GM23338 (cell line): ENCODE data around the gene MEGF9. TPM values are rescaled to one million over a fixed set of nuclear protein-coding genes. Genes with fewer than 3 reads are reported as not detected.

Experiments used
- ATAC-seq: fragments of 200-7000 bp; cut with Tn5 transposase; 3 replicates; pipeline ENCODE4 v1.9.1; 2020
- DNase-seq: peaks from one replicate; pipeline ENCODE4 v3.0.0-alpha.2; 2015; ENCODE audit warnings: low spot score
- H2AFZ ChIP-seq: fragments of 200-600 bp; sonication (generic); 2 replicates; pipeline ENCODE4 v1.8.0; 2016; ENCODE audit warnings: antibody characterized with exemption, mild to moderate bottlenecking, moderate library complexity
- H3F3A ChIP-seq: fragments of 200-600 bp; sonication (generic); replicated peaks from 2 replicates; pipeline ENCODE4 v1.8.0; 2017; ENCODE audit warnings: antibody characterized with exemption, mixed run types, low read depth
- H3K27ac ChIP-seq: fragments of 200-600 bp; sonication (generic); 2 replicates; pipeline ENCODE4 v1.6.1; 2016; ENCODE audit warnings: low read depth
- H3K27me3 ChIP-seq: fragments of 200-600 bp; sonication (generic); 2 replicates; pipeline ENCODE4 v1.8.0; 2016; ENCODE audit warnings: mild to moderate bottlenecking, mixed run types, moderate library complexity; ENCODE audit not compliant: insufficient read depth
- H3K36me3 ChIP-seq: fragments of 200-600 bp; sonication (generic); 2 replicates; pipeline ENCODE4 v1.8.0; 2016; ENCODE audit warnings: mild to moderate bottlenecking; ENCODE audit not compliant: insufficient read depth
- H3K4me1 ChIP-seq: fragments of 200-600 bp; sonication (generic); 2 replicates; pipeline ENCODE4 v1.8.0; 2016; ENCODE audit warnings: mild to moderate bottlenecking, moderate library complexity; ENCODE audit not compliant: insufficient read depth
- H3K4me2 ChIP-seq: fragments of 200-600 bp; sonication (generic); 2 replicates; pipeline ENCODE4 v1.7.1; 2017; ENCODE audit warnings: mixed run types
- H3K4me3 ChIP-seq: fragments of 200-600 bp; sonication (generic); 2 replicates; pipeline ENCODE4 v1.6.1; 2016; ENCODE audit warnings: mixed run types
- H3K79me2 ChIP-seq: fragments of 200-600 bp; sonication (generic); replicated peaks from 2 replicates; pipeline ENCODE4 v1.8.0; 2017; ENCODE audit warnings: mild to moderate bottlenecking; ENCODE audit not compliant: insufficient read depth
- H3K9me2 ChIP-seq: fragments of 200-600 bp; sonication (generic); 2 replicates; pipeline ENCODE4 v1.8.0; 2017; ENCODE audit not compliant: insufficient read depth
- H4K20me1 ChIP-seq: fragments of 200-600 bp; sonication (generic); replicated peaks from 2 replicates; pipeline ENCODE4 v1.8.0; 2017; ENCODE audit warnings: mild to moderate bottlenecking; ENCODE audit not compliant: insufficient read depth
- H3K27ac Mint-ChIP-seq: 2 replicates; pipeline ENCODE4 v1.8.0; 2020; ENCODE audit warnings: inconsistent platforms, mild to moderate bottlenecking, moderate library complexity, mixed read lengths
- H3K27me3 Mint-ChIP-seq: 3 replicates; pipeline ENCODE4 v1.8.0; 2022; ENCODE audit warnings: low read depth, mild to moderate bottlenecking, moderate library complexity, mixed read lengths, inconsistent platforms; ENCODE audit not compliant: insufficient read depth, poor library complexity
- H3K36me3 Mint-ChIP-seq: 3 replicates; pipeline ENCODE4 v1.8.0; 2021; ENCODE audit warnings: low read depth, mild to moderate bottlenecking, inconsistent platforms, moderate library complexity, mixed read lengths
- H3K4me1 Mint-ChIP-seq: 3 replicates; pipeline ENCODE4 v1.8.0; 2020; ENCODE audit warnings: mild to moderate bottlenecking, inconsistent platforms, mixed read lengths
- H3K4me3 Mint-ChIP-seq: 3 replicates; pipeline ENCODE4 v1.8.0; 2021; ENCODE audit warnings: moderate library complexity, mild to moderate bottlenecking, inconsistent platforms, mixed read lengths
- H3K9me3 Mint-ChIP-seq: 3 replicates; pipeline ENCODE4 v1.8.0; 2020; ENCODE audit warnings: moderate library complexity, mild to moderate bottlenecking, inconsistent platforms, mixed read lengths
- CREB1 ChIP-seq: fragments of 250-450 bp; sonication (Bioruptor Pico); IDR thresholded peaks from 2 replicates; pipeline ENCODE4 v1.5.0; 2020; ENCODE audit warnings: low read depth, mild to moderate bottlenecking, moderate library complexity
- CTCF ChIP-seq, 2 experiments: fragments of 200-600 bp in 1 of 2; sonication (generic) in 1 of 2; conservative IDR thresholded peaks; 2 replicates each; pipeline versions ENCODE4 v1.5.1 to v1.6.1; 2016 to 2017; ENCODE audit warnings: antibody characterized with exemption in 2 of 2, low read depth in 2 of 2, mild to moderate bottlenecking in 2 of 2, moderate library complexity in 1 of 2
- EZH2 ChIP-seq: fragments of 200-600 bp; sonication (generic); IDR thresholded peaks from one replicate; pipeline ENCODE4 v1.8.0; 2017; ENCODE audit warnings: antibody characterized with exemption, mild to moderate bottlenecking, low read depth; ENCODE audit not compliant: unreplicated experiment
- EZH2phosphoT487 ChIP-seq: fragments of 200-600 bp; sonication (generic); IDR thresholded peaks from one replicate; pipeline ENCODE4 v1.8.1; 2018; ENCODE audit warnings: antibody characterized with exemption; ENCODE audit not compliant: unreplicated experiment
- JUNB ChIP-seq: IDR thresholded peaks from one replicate; pipeline ENCODE4 v1.6.1; 2016; ENCODE audit warnings: antibody characterized with exemption; ENCODE audit not compliant: unreplicated experiment
- NANOG ChIP-seq: IDR thresholded peaks from 2 replicates; pipeline ENCODE4 v1.6.1; 2016; ENCODE audit warnings: antibody characterized with exemption, borderline replicate concordance
- POLR2AphosphoS5 ChIP-seq: IDR thresholded peaks from 2 replicates; pipeline ENCODE4 v1.6.1; 2016; ENCODE audit warnings: antibody characterized with exemption, low read depth
- STAT1 ChIP-seq: IDR thresholded peaks from one replicate; pipeline ENCODE4 v1.6.1; 2016; ENCODE audit warnings: antibody characterized with exemption; ENCODE audit not compliant: unreplicated experiment
- ZNF114 ChIP-seq: fragments of 250-450 bp; sonication (Bioruptor Pico); IDR thresholded peaks from 2 replicates; pipeline ENCODE4 v1.5.0; 2020; ENCODE audit warnings: mild to moderate bottlenecking, moderate library complexity
- ZNF331 ChIP-seq: fragments of 250-450 bp; sonication (Bioruptor Pico); IDR thresholded peaks from 2 replicates; pipeline ENCODE4 v1.5.0; 2020; ENCODE audit warnings: low read depth, mild to moderate bottlenecking, moderate library complexity
- polyA plus RNA-seq: library from polyadenylated mRNA; unstranded; fragments of >200 nt; fragmentation: Nextera tagmentation; extraction: Ambion mirVana; gene quantifications from 2 replicates; pipeline ENCODE4 v1.2.1, GENCODE V29; 2016
- total RNA-seq: library from RNA; depleted of rRNA; stranded (reverse); fragments of >200 nt; shearing (Covaris generic); gene quantifications from 2 replicates; pipeline ENCODE4 v1.2.3, GENCODE V29; 2014
- TF ChIP-seq, protein P1 (sequence below): IDR thresholded peaks from 2 replicates; pipeline ENCODE4 v1.6.1; 2016; ENCODE audit warnings: antibody characterized with exemption
- TF ChIP-seq, protein P2 (sequence below): IDR thresholded peaks from one replicate; pipeline ENCODE4 v1.6.1; 2018; ENCODE audit warnings: antibody characterized with exemption; ENCODE audit not compliant: unreplicated experiment
- TF ChIP-seq, protein P3 (sequence below): fragments of 250-450 bp; sonication (Bioruptor Pico); IDR thresholded peaks from 2 replicates; pipeline ENCODE4 v1.5.0; 2020; ENCODE audit warnings: mild to moderate bottlenecking, moderate library complexity

The MEGF9 gene
- total and polyA plus RNA-seq, 2 experiments from 2014 or later, result 0.87 to 1.6 TPM

GRCh38 chr9:120757026-120757913 is 43.0 kb upstream of the MEGF9 start:
- no peak for ATAC-seq
- no peak overlapping the region for H3K4me3 Mint-ChIP-seq
- no peak overlapping the region for H3K27ac ChIP-seq

More at GRCh38 chr9:120757026-120757913, 43.0 kb upstream of the MEGF9 start:
- H4K20me1 ChIP-seq, result peaks cover 2% of the 10 kb centered on the region; the same call in 1 of the 2 replicates
- H2AFZ ChIP-seq, result no peak overlapping the region
- H3K27me3 Mint-ChIP-seq, result no peaks in the 10 kb centered on the region
- H3K4me3 ChIP-seq, result no peak overlapping the region
- H3K36me3 Mint-ChIP-seq, result peaks cover 9% of the 10 kb centered on the region; the same call in 2 of the 3 replicates
- H3K9me3 Mint-ChIP-seq, result no peaks in the 10 kb centered on the region
- H3K36me3 ChIP-seq, result peaks cover 9% of the 10 kb centered on the region; the same call in 1 of the 2 replicates
- no peak overlapping the region for H3K27ac Mint-ChIP-seq
- H3K4me2 ChIP-seq, result no peak overlapping the region
- no peaks in the 10 kb centered on the region for H3K9me2 ChIP-seq
- no peaks in the 10 kb centered on the region for H3K79me2 ChIP-seq
- H3F3A ChIP-seq, result no peaks in the 10 kb centered on the region
- no peaks in the 10 kb centered on the region for H3K4me1 Mint-ChIP-seq
- H3K4me1 ChIP-seq, result no peaks in the 10 kb centered on the region
- no peak for DNase-seq
- TF ChIP-seq POLR2AphosphoS5 (no peak), EZH2 (no peak), JUNB (no peak), STAT1 (no peak), CREB1 (CRISPR knock-in tag) (no peak), ZNF114 (CRISPR knock-in tag) (no peak), CTCF (conservative IDR thresholded peaks at IDR 0.05; ENCODE audit: low read depth in 2 of 2) (no peak), ZNF331 (no peak), NANOG (no peak), EZH2phosphoT487 (no peak)
- TF ChIP-seq, protein P1, sequence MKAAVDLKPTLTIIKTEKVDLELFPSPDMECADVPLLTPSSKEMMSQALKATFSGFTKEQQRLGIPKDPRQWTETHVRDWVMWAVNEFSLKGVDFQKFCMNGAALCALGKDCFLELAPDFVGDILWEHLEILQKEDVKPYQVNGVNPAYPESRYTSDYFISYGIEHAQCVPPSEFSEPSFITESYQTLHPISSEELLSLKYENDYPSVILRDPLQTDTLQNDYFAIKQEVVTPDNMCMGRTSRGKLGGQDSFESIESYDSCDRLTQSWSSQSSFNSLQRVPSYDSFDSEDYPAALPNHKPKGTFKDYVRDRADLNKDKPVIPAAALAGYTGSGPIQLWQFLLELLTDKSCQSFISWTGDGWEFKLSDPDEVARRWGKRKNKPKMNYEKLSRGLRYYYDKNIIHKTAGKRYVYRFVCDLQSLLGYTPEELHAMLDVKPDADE, result no peak
- TF ChIP-seq, protein P2, sequence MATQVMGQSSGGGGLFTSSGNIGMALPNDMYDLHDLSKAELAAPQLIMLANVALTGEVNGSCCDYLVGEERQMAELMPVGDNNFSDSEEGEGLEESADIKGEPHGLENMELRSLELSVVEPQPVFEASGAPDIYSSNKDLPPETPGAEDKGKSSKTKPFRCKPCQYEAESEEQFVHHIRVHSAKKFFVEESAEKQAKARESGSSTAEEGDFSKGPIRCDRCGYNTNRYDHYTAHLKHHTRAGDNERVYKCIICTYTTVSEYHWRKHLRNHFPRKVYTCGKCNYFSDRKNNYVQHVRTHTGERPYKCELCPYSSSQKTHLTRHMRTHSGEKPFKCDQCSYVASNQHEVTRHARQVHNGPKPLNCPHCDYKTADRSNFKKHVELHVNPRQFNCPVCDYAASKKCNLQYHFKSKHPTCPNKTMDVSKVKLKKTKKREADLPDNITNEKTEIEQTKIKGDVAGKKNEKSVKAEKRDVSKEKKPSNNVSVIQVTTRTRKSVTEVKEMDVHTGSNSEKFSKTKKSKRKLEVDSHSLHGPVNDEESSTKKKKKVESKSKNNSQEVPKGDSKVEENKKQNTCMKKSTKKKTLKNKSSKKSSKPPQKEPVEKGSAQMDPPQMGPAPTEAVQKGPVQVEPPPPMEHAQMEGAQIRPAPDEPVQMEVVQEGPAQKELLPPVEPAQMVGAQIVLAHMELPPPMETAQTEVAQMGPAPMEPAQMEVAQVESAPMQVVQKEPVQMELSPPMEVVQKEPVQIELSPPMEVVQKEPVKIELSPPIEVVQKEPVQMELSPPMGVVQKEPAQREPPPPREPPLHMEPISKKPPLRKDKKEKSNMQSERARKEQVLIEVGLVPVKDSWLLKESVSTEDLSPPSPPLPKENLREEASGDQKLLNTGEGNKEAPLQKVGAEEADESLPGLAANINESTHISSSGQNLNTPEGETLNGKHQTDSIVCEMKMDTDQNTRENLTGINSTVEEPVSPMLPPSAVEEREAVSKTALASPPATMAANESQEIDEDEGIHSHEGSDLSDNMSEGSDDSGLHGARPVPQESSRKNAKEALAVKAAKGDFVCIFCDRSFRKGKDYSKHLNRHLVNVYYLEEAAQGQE, result no peak
- TF ChIP-seq, protein P3, sequence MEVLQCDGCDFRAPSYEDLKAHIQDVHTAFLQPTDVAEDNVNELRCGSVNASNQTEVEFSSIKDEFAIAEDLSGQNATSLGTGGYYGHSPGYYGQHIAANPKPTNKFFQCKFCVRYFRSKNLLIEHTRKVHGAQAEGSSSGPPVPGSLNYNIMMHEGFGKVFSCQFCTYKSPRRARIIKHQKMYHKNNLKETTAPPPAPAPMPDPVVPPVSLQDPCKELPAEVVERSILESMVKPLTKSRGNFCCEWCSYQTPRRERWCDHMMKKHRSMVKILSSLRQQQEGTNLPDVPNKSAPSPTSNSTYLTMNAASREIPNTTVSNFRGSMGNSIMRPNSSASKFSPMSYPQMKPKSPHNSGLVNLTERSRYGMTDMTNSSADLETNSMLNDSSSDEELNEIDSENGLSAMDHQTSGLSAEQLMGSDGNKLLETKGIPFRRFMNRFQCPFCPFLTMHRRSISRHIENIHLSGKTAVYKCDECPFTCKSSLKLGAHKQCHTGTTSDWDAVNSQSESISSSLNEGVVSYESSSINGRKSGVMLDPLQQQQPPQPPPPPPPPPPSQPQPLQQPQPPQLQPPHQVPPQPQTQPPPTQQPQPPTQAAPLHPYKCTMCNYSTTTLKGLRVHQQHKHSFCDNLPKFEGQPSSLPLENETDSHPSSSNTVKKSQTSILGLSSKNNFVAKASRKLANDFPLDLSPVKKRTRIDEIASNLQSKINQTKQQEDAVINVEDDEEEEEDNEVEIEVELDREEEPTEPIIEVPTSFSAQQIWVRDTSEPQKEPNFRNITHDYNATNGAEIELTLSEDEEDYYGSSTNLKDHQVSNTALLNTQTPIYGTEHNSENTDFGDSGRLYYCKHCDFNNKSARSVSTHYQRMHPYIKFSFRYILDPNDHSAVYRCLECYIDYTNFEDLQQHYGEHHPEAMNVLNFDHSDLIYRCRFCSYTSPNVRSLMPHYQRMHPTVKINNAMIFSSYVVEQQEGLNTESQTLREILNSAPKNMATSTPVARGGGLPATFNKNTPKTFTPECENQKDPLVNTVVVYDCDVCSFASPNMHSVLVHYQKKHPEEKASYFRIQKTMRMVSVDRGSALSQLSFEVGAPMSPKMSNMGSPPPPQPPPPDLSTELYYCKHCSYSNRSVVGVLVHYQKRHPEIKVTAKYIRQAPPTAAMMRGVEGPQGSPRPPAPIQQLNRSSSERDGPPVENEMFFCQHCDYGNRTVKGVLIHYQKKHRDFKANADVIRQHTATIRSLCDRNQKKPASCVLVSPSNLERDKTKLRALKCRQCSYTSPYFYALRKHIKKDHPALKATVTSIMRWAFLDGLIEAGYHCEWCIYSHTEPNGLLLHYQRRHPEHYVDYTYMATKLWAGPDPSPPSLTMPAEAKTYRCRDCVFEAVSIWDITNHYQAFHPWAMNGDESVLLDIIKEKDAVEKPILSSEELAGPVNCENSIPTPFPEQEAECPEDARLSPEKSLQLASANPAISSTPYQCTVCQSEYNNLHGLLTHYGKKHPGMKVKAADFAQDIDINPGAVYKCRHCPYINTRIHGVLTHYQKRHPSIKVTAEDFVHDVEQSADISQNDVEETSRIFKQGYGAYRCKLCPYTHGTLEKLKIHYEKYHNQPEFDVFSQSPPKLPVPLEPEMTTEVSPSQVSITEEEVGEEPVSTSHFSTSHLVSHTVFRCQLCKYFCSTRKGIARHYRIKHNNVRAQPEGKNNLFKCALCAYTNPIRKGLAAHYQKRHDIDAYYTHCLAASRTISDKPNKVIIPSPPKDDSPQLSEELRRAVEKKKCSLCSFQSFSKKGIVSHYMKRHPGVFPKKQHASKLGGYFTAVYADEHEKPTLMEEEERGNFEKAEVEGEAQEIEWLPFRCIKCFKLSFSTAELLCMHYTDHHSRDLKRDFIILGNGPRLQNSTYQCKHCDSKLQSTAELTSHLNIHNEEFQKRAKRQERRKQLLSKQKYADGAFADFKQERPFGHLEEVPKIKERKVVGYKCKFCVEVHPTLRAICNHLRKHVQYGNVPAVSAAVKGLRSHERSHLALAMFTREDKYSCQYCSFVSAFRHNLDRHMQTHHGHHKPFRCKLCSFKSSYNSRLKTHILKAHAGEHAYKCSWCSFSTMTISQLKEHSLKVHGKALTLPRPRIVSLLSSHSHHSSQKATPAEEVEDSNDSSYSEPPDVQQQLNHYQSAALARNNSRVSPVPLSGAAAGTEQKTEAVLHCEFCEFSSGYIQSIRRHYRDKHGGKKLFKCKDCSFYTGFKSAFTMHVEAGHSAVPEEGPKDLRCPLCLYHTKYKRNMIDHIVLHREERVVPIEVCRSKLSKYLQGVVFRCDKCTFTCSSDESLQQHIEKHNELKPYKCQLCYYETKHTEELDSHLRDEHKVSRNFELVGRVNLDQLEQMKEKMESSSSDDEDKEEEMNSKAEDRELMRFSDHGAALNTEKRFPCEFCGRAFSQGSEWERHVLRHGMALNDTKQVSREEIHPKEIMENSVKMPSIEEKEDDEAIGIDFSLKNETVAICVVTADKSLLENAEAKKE (CRISPR knock-in tag), result no peak
- no peaks in the 10 kb centered on the region for H3K27me3 ChIP-seq
